Measurements from ENCODE around the gene RMND5B. TPM values are rescaled to one million over a fixed set of nuclear protein-coding genes. Genes with fewer than 3 reads are reported as not detected.

Gene RMND5B
- total and polyA plus RNA-seq, 5 donors from 2014 or later, result 22.0 to 39.9 (median 35.0) TPM

- DNase-seq (no peak), ATAC-seq (ENCODE audit: low read depth in 2 of 2) (no peak)
- no peak overlapping the region for H3K4me3 ChIP-seq (ENCODE audit: low read depth, low read length)
- H3K4me1 ChIP-seq (ENCODE audit: control insufficient read depth, insufficient read depth, low read length, poor library complexity, severe bottlenecking), result peaks cover 3% of the 10 kb centered on the region
- Mint-ChIP-seq H3K27ac (no peak overlapping the region), H3K4me3 (peak overlapping the region in 1 of 4 donors; percentile 59), H3K27me3 (no peaks in the 10 kb centered on the region), H3K36me3 (peaks cover 39% of the 10 kb centered on the region), H3K4me1 (peaks cover 14 to 32% (median 25%) of the 10 kb centered on the region in 4 donors), H3K9me3 (peaks cover 0 to 3% (median 0%) of the 10 kb centered on the region in 7 donors)
- peaks cover 35% of the 10 kb centered on the region for H3K36me3 ChIP-seq (ENCODE audit: control insufficient read depth, insufficient read depth, low read length)
- H3K27ac ChIP-seq (ENCODE audit: insufficient read depth, low read length, poor library complexity, severe bottlenecking), result no peak overlapping the region
- no peaks in the 10 kb centered on the region for H3K27me3 ChIP-seq (ENCODE audit: control insufficient read depth, insufficient read depth, low read length)
- no peaks in the 10 kb centered on the region for H3K9me3 ChIP-seq (ENCODE audit: control insufficient read depth in 2 of 2, low read length in 2 of 2)
These were observed 7.2 kb downstream of the RMND5B start for GRCh38 chr5:178137991-178138390.

GRCh38 chr5:178141550-178141949, 10.7 kb downstream of the RMND5B start:
- H3K36me3 ChIP-seq (ENCODE audit: control insufficient read depth, insufficient read depth, low read length), result peaks cover 44% of the 10 kb centered on the region
- no peaks in the 10 kb centered on the region for H3K9me3 Mint-ChIP-seq

GRCh38 chr5:178142642-178143041, 11.8 kb downstream of the RMND5B start:
- H3K9me3 Mint-ChIP-seq, result no peaks in the 10 kb centered on the region
- no peak overlapping the region for H3K27ac Mint-ChIP-seq
- no peak overlapping the region for H3K4me3 Mint-ChIP-seq
- H3K4me1 Mint-ChIP-seq, result peaks cover 0 to 6% (median 4%) of the 10 kb centered on the region in 4 donors
- Histone ChIP-seq H3K27me3 (ENCODE audit: control insufficient read depth, insufficient read depth, low read length) (no peaks in the 10 kb centered on the region), H3K36me3 (ENCODE audit: control insufficient read depth, insufficient read depth, low read length) (peaks cover 54% of the 10 kb centered on the region), H3K4me3 (ENCODE audit: low read depth, low read length) (no peak overlapping the region), H3K9me3 (ENCODE audit: control insufficient read depth in 2 of 2, low read length in 2 of 2) (no peaks in the 10 kb centered on the region), H3K27ac (ENCODE audit: insufficient read depth, low read length, poor library complexity, severe bottlenecking) (no peak overlapping the region), H3K4me1 (ENCODE audit: control insufficient read depth, insufficient read depth, low read length, poor library complexity, severe bottlenecking) (no peaks in the 10 kb centered on the region)
- no peak for DNase-seq
- no peaks in the 10 kb centered on the region for H3K27me3 Mint-ChIP-seq
- ATAC-seq (ENCODE audit: low read depth in 2 of 2), result no peak
- H3K36me3 Mint-ChIP-seq, result peaks cover 40% of the 10 kb centered on the region

More at GRCh38 chr5:178141550-178141949, 10.7 kb downstream of the RMND5B start:
- no peaks in the 10 kb centered on the region for H3K4me1 ChIP-seq (ENCODE audit: control insufficient read depth, insufficient read depth, low read length, poor library complexity, severe bottlenecking)
- ATAC-seq (ENCODE audit: low read depth in 2 of 2), result no peak
- H3K36me3 Mint-ChIP-seq, result peaks cover 30% of the 10 kb centered on the region
- no peak overlapping the region for H3K4me3 ChIP-seq (ENCODE audit: low read depth, low read length)
- no peaks in the 10 kb centered on the region for H3K27me3 Mint-ChIP-seq
- no peak overlapping the region for H3K27ac ChIP-seq (ENCODE audit: insufficient read depth, low read length, poor library complexity, severe bottlenecking)
- DNase-seq, result no peak
- no peak overlapping the region for H3K4me3 Mint-ChIP-seq
- H3K4me1 Mint-ChIP-seq, result peaks cover 3 to 12% (median 7%) of the 10 kb centered on the region in 4 donors
- H3K9me3 ChIP-seq (ENCODE audit: control insufficient read depth in 2 of 2, low read length in 2 of 2), result no peaks in the 10 kb centered on the region
- no peaks in the 10 kb centered on the region for H3K27me3 ChIP-seq (ENCODE audit: control insufficient read depth, insufficient read depth, low read length)
- no peak overlapping the region for H3K27ac Mint-ChIP-seq

GRCh38 chr5:178143246-178143645, 12.4 kb downstream of the RMND5B start:
- Mint-ChIP-seq H3K27me3 (no peaks in the 10 kb centered on the region), H3K36me3 (peaks cover 38% of the 10 kb centered on the region), H3K4me1 (peaks cover 0 to 6% (median 3%) of the 10 kb centered on the region in 4 donors), H3K27ac (no peak overlapping the region), H3K9me3 (no peaks in the 10 kb centered on the region), H3K4me3 (no peak overlapping the region)
- Histone ChIP-seq H3K27ac (ENCODE audit: insufficient read depth, low read length, poor library complexity, severe bottlenecking) (no peak overlapping the region), H3K36me3 (ENCODE audit: control insufficient read depth, insufficient read depth, low read length) (peaks cover 58% of the 10 kb centered on the region), H3K4me3 (ENCODE audit: low read depth, low read length) (no peak overlapping the region), H3K27me3 (ENCODE audit: control insufficient read depth, insufficient read depth, low read length) (no peaks in the 10 kb centered on the region), H3K4me1 (ENCODE audit: control insufficient read depth, insufficient read depth, low read length, poor library complexity, severe bottlenecking) (no peaks in the 10 kb centered on the region), H3K9me3 (ENCODE audit: control insufficient read depth in 2 of 2, low read length in 2 of 2) (no peaks in the 10 kb centered on the region)
- ATAC-seq (ENCODE audit: low read depth in 2 of 2) (no peak), DNase-seq (no peak)

- Mint-ChIP-seq H3K36me3 (peaks cover 42% of the 10 kb centered on the region), H3K4me3 (peak overlapping the region in 1 of 4 donors; percentile 27), H3K27ac (peak overlapping the region in 2 of 3 donors; percentile 43 to 59), H3K4me1 (peaks cover 0 to 6% (median 5%) of the 10 kb centered on the region in 4 donors), H3K27me3 (no peaks in the 10 kb centered on the region), H3K9me3 (no peaks in the 10 kb centered on the region)
- no peaks in the 10 kb centered on the region for H3K9me3 ChIP-seq (ENCODE audit: control insufficient read depth in 2 of 2, low read length in 2 of 2)
- no peak for ATAC-seq (ENCODE audit: low read depth in 2 of 2)
- H3K4me1 ChIP-seq (ENCODE audit: control insufficient read depth, insufficient read depth, low read length, poor library complexity, severe bottlenecking), result no peaks in the 10 kb centered on the region
- DNase-seq, result no peak
- no peak overlapping the region for H3K4me3 ChIP-seq (ENCODE audit: low read depth, low read length)
- H3K27ac ChIP-seq (ENCODE audit: insufficient read depth, low read length, poor library complexity, severe bottlenecking), result no peak overlapping the region
- H3K27me3 ChIP-seq (ENCODE audit: control insufficient read depth, insufficient read depth, low read length), result no peaks in the 10 kb centered on the region
- peaks cover 64% of the 10 kb centered on the region for H3K36me3 ChIP-seq (ENCODE audit: control insufficient read depth, insufficient read depth, low read length)
These were observed 13.1 kb downstream of the RMND5B start for GRCh38 chr5:178143901-178144300.

- peaks cover 7% of the 10 kb centered on the region for H3K4me1 ChIP-seq (ENCODE audit: control insufficient read depth, insufficient read depth, low read length, poor library complexity, severe bottlenecking)
- H3K9me3 Mint-ChIP-seq, result no peaks in the 10 kb centered on the region
- H3K4me1 Mint-ChIP-seq, result peaks cover 5 to 25% (median 11%) of the 10 kb centered on the region in 4 donors
- no peaks in the 10 kb centered on the region for H3K27me3 ChIP-seq (ENCODE audit: control insufficient read depth, insufficient read depth, low read length)
- DNase-seq (peak; percentile 62 to 77 (median 74)), ATAC-seq (ENCODE audit: low read depth in 2 of 2) (peak; percentile 73 to 79)
- no peaks in the 10 kb centered on the region for H3K9me3 ChIP-seq (ENCODE audit: control insufficient read depth in 2 of 2, low read length in 2 of 2)
- no peak overlapping the region for H3K4me3 ChIP-seq (ENCODE audit: low read depth, low read length)
- no peak overlapping the region for H3K27ac ChIP-seq (ENCODE audit: insufficient read depth, low read length, poor library complexity, severe bottlenecking)
- H3K36me3 ChIP-seq (ENCODE audit: control insufficient read depth, insufficient read depth, low read length), result peaks cover 73% of the 10 kb centered on the region
- H3K36me3 Mint-ChIP-seq, result peaks cover 44% of the 10 kb centered on the region
- H3K4me3 Mint-ChIP-seq, result no peak overlapping the region
- H3K27me3 Mint-ChIP-seq, result no peaks in the 10 kb centered on the region
- peak overlapping the region; percentile 47 to 60 (median 52) for H3K27ac Mint-ChIP-seq
These were observed 15.4 kb downstream of the RMND5B start for GRCh38 chr5:178145965-178146820.

GRCh38 chr5:178147406-178147805, 16.6 kb downstream of the RMND5B start:
- no peaks in the 10 kb centered on the region for H3K27me3 Mint-ChIP-seq
- Histone ChIP-seq H3K9me3 (ENCODE audit: control insufficient read depth in 2 of 2, low read length in 2 of 2) (no peaks in the 10 kb centered on the region), H3K27me3 (ENCODE audit: control insufficient read depth, insufficient read depth, low read length) (no peaks in the 10 kb centered on the region), H3K36me3 (ENCODE audit: control insufficient read depth, insufficient read depth, low read length) (peaks cover 73% of the 10 kb centered on the region), H3K4me3 (ENCODE audit: low read depth, low read length) (no peak overlapping the region), H3K4me1 (ENCODE audit: control insufficient read depth, insufficient read depth, low read length, poor library complexity, severe bottlenecking) (peaks cover 12% of the 10 kb centered on the region), H3K27ac (ENCODE audit: insufficient read depth, low read length, poor library complexity, severe bottlenecking) (no peak overlapping the region)
- no peaks in the 10 kb centered on the region for H3K9me3 Mint-ChIP-seq
- ATAC-seq (ENCODE audit: low read depth in 2 of 2), result no peak
- peaks cover 5 to 36% (median 11%) of the 10 kb centered on the region in 4 donors for H3K4me1 Mint-ChIP-seq
- H3K4me3 Mint-ChIP-seq, result peak overlapping the region in 1 of 4 donors; percentile 76
- H3K36me3 Mint-ChIP-seq, result peaks cover 38% of the 10 kb centered on the region
- DNase-seq, result no peak
- H3K27ac Mint-ChIP-seq, result no peak overlapping the region
